ENCODE measurements around the gene TTBK2.
"Not testable (repeated sequence)": the region's sequence is repeated elsewhere in the genome, so short reads cannot be mapped to it uniquely, and the experiment has no call there.

The TTBK2 gene

DNA sequence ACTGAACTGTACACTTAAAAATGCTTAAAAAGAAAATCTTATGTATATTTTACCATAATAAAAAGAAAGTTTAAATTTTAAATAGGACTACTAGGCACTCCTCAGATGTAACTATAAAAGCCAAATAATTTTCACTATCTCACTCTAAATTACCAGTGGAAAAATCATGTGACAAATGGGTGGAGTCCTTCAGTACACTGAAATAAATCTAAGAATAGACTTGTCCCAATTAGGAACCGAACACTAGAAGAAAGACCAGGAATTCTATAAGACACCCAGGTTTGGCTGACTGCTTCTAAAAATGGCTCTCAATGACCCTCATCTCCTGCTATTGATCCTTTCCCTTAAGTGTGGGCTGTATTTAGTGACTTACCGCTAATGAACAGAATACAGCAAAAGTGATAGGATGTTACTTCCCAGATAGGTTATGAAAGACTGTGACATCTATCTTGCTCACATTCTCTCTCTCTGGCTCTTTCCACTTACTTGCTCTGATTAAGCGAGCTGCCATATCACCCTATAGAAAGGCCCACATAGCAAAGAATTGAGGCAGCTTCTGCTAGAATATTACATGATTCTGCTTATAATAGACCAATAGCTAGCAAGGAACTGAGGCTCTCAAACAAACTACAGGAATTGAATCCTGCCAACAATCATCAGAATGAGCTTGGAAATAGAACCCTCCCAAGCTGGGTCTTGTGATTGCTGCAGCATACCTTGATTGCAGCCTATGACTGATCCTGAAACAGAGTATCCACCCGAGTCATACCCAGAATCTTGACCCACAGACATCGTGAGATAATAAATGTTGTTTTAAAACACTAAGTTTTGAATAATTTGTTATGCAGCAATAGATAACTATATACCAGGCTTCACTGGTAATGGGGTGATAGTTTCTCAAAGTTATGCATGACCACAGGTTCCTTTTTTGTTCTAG lies 16.9 kb downstream of the TTBK2 start:
- no peak for DNase-seq

DNA sequence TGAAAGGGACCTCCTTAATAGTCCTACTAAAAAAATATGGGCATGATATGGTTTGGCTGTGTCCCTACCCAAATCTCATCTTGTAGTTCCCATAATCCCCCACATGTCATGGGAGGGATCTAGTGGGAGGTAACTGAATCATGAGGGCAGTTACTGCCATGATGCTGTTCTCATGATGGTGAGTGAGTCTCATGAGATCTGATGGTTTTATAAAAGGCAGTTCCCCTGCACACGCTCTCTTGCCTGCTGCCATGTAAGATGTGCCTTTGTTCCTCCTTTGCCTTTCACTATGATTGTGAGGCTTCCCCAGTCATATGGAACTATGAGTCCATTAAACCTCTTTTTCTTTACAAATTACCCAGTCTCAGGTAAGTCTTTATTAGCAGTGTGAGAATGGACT lies 26.7 kb downstream of the TTBK2 start:
- DNase-seq: not testable (repeated sequence)

DNA sequence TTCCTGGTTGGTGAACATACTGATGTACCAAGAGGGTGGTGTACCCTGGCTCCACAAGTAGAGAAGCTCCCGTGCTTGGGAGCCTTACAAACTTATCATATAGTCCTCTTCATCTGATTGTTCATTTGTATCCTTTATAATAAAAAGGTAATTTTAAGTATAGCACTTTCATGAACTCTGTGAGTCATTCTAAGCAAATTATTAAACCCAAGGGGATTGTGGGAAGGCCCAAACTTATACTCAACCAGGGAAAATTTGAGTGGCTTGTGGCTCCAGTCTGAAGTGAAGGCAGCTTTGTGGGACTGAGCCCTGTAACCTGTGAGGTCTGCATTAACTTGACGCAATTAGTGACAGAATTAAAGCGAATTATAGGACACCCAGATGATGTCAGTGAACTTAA lies 29.0 kb downstream of the TTBK2 start:
- no peak for DNase-seq

DNA sequence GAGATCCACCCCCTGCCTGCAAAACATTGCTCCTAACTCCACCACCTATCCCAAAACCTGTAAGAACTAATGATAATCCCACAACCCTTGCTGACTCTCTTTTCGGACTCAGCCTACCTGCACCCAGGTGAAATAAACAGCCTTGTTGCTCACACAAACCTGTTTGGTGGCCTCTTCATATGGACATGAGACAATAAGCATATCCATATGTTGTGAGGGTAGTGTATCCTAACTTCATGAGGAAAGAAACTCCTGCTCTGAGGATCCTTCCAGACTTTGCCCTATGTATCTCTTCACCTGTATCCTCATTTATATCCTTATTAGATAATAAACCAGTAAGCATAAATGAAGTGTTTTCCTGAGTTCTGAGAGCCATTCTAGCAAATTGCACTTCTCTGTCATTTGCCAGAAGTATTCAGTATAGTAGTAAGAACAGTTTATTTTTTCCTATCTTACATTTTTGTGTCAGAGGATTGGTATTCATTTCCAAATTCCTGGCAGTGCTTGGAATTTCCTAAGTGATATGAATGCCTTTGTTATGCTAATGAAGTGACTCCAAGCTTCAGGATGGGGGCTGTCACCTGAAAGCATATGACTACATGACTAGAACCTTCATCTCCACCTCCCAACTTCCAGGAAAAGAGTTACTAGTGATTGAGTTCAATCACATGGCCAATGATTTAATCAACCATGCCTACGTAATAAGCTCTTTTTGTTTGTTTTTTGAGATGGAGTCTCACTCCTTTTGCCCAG lies 30.2 kb downstream of the TTBK2 start:
- no peak for DNase-seq

DNA sequence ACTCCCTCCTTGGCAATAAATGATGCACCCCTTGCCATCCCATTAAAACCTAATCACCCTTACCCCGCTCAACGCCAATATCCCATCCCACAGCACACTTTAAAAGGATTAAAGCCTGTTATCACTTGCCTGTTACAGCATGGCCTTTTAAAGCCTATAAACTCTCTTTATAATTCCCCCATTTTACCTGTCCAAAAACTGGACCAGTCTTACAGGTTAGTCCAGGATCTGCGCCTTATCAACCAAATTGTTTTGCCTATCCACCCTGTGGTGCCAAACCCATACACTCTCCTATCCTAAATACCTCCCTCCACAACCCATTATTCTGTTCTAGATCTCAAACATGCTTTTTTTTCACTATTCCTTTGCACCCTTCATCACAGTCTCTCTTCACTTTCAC lies 33.2 kb downstream of the TTBK2 start:
- not testable (repeated sequence) for DNase-seq

DNA sequence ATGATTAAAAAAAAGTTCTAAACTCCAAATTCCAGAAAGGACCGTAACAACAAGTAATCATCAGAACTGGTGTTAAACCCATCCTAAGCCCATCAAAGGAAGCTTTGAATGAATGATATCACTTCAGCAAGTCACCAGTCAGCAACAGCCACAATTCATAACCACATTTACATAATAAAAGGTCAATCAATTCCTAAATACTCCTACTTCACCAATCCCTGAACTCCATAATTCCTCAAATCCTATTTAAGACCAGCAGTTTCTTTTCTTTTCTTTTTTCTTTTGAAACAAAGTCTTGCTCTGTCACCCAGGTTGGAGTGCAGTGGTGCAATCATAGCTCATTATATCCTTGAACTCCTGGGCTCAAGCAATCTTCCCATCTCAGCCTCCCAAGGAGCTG lies 40.5 kb downstream of the TTBK2 start:
- DNase-seq: no peak

DNA sequence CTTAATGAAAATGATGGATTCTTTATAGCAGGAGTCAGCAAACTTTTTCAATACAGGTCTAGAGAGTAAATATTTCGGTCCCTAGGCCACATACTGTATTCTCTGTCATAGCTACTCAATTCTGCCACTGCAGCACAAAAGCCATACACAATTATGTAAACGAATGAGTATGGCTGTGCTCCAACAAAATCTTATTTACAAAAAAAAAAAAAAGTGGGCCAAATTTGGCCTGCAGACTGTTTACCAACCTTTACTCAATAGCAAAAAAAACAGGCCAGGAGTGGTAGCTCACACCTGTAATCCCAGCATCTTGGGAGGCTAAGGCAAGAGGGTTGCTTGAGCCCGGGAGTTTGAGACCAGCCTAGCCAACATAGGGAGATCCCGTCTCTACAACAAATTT lies 41.1 kb downstream of the TTBK2 start:
- no peak for DNase-seq

DNA sequence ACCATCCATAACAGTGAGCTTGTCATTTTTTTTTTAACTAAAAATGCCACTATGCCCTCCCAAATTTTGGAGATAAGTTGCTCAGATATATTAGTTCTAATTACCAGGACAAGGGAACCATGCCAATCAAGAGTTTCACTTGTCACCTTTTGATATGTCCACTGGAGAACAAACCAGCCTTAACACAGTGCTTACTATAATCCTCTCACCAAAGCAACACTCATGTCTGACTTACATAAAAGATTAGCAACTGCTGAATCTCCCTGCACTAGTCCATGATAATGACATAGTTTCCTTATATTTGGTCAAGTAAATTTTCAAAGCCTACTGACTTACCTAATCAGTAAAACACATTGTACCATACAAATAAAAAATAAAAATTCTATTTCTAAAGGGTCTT lies 44.4 kb downstream of the TTBK2 start:
- no peak for DNase-seq

DNA sequence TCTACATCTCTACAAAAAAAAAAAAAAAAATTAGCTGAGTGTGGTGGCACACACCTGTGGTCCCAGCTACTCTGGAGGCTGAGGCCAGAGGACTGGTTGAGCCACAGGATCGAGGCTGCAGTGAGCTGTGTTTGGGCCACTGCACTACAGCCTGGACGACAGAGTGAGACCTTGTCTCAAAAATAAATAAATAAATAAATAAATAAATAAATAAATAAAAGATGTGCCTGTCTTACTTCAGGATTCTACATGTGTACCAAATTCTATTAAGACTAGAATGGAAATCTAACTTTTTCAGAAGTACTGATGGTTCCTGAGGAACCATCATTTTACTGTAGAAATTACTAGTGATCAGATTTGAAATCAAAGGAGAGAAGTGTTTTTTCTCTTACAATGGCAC lies 51.9 kb downstream of the TTBK2 start:
- DNase-seq: no peak

DNA sequence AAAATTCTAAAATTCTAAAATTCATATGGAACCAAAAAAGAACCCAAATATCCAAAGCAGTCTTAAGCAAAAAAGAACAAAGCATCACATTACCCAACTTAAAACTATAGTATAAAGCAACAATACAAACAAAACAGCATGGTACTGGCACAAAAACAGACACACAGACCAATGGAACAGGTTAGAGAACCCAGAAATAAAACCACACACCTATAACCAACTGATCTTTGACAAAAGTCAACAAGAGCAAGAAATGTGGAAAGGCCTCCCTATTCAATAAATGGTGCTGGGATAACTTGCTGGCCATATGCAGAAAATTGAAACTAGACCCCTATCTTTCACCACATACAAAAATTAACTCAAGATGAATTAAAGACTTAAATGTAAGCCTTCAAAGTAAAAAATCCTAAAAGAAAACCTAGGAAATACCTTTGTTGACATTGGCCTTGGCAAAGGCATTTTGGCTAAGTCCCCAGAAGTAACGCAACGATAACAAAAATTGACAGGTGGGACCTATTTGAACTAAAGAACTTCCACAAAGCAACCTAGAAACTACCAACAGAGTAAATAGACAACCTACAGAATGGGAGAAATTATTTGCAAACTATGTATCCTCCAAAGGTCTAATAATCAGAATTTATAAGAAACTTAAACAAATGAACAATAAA lies 56.9 kb downstream of the TTBK2 start:
- no peak for DNase-seq

DNA sequence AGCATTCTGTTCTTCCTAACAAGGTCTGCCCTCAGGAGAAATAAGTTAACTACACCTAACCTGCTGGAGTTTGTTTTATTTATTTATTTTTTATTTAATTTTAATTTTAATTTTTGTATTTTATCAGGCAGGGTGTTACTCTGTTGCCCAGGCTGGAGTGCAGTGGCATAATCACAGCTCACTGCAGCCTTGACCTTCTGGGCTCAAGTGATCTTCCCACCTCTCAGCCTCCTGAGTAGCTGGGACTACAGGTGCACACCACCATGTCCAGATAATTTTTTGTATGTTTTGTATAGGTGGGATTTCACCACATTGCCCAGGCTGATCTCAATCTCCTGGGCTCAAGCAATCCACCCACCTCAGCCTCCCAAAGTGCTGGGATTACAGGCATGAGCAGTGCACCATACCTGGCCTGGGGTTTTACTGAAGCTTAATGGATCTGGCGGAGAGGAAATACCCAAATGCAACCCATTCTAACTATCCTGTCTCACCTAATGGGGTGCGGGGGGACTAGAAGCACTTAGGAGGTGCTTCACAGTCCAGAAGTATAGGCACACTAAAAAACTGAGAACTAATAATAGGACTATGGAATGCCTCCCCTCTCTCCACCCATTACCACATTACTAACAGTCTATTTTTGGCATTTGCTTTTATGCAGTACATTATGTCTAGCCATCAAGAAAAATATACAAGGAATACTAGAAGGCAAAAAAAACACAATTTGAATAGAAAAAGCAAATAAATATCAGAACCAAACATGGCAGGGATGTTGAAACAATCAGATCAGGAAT lies 61.4 kb downstream of the TTBK2 start:
- no peak for DNase-seq

DNA sequence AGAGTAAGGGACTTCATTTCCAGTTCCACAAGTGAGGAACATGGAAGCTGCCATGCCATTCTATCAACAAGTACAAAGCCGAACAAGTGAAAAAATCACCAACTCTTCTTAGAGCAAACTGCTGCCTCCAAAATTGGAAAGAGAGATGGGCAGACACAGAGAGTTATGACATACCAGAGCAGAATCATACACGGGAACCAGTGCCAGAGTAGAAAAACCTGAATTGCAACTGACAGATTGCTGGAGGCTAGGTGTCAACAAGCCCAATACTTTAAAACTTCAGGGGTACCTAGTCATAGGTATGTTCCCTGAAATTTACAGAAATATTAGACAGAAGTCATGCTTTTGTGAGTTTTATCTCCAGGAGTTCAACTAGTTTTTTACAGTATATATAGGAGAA lies 62.0 kb downstream of the TTBK2 start:
- DNase-seq: no peak

DNA sequence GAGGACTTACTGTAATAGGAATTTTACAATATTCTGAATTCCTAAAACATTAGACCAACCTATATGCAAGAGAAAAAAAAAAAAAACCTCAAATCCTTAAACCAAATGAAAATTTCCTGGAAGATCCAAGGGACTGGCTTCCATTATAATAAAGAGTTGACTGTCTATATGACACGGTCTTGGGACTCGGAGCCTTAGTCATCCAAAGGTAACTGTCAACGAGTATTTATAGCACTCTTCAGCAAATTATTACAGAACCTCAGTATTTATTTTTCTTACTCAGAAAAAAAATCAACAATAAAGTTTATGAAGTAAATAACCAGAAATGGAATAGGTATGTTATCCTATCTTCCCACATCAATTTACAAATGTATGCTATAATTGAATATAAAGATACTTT lies 66.0 kb downstream of the TTBK2 start:
- DNase-seq: no peak

DNA sequence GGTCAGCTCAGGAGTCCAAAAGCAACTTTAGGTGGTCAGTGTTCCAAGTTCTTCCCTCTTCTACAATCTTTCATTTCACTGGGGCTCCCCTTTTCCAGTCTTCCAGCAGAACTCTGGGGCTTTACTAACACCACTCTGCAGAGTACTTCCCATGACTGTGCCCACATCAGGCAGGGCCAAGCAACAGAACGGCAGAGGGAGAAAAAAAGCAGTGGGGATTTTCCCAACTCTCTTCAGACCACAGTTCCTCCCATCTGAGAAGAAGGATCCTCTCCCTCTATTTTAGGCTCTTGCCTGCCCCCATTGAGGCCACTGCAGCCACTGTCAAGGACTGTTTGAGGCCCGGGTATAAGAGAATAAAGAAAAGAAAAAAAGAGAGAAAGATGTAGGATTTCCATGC lies 70.7 kb downstream of the TTBK2 start:
- peak; percentile 51 for DNase-seq

DNA sequence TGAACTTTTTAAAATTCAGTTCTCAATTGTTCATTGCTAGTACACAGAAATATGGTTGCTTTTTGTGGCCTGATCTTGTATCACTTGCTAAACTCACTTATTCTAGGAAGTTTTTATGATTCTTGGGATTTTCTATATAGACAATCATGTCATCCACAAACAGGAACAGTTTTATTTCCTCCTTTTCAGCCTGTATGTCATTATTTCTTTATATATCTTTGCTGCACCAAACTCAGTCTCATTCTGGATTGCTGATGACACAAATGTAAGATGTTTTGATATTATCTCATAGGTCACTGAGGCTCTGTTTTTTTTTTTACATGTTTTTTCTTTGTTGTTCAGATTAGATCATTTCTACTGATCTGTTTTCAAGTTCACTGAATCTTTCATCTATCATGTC lies 71.7 kb downstream of the TTBK2 start:
- DNase-seq: peak; percentile 56

DNA sequence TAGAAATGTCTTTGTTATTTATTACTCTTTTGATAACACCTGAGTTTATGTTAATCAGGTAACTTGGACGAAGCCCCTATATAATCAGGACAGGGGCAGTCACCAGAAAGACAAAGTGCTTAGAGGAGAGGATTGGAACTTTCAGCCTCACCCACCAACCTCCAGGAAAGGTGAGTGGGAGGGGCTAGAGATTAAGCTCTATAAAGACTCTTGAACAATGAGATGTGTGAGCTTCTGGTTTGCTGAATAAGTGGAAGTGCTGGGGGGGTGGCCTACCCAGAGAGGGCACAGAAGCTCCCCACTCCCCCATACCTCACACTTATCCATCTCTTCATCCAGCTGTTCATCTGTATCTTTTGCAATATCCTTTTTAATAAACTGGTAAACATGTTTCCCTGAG lies 73.9 kb downstream of the TTBK2 start:
- DNase-seq: no peak

DNA sequence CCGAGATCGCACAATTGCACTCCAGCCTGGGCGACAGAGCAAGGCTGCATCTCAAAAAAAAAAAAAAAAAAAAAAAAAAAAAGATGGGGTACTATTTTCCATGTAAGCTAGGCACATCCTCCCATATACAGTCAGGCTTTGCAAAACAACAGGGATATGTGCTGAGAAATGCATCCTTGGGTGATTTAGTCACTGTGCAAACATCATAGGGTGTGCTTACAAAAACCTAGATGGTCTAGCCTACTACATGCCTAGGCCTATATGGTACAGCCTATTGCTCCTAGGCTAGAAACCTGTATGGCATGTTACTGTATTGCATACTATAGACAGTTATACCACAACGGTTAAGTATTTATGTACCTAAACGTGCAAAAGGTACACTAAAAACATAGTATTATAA lies 75.0 kb downstream of the TTBK2 start:
- no peak for DNase-seq

DNA sequence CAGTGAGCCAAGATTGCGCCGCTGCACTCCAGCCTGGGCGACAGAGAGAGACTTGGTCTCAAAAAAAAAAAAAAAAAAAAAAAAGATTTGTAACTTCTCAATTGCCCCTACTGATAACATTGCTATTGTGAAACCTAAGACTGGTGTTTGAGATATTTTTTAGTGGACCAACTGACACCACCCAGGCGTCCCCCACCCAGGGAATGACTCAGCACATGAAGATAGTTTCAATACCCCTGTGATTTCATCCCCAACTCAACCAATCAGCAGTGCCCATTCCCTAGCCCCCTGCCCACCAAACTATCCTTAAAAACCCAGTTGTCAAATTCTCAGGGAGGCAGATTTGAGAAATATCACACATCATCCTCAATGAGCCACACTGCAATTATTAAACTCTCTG lies 76.9 kb downstream of the TTBK2 start:
- DNase-seq: no peak

DNA sequence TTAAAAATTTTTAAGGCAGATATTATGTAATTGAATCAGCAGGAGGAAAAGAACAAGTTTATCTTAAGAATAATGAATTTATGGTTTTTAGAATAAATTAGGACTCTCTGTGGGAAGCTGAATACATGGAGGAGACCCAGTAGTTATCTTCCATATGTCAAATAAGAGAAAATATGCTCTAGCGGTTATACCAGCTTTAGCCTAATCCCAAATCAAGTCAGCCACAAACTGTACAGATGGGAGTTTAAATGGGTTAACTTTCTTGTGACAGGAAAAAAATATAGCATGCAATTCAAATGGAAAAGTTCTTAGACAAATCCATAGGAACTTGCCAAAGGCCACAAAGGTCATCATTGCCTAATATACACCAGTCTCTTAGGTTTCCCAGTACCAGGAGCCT lies 84.3 kb downstream of the TTBK2 start:
- DNase-seq: no peak

DNA sequence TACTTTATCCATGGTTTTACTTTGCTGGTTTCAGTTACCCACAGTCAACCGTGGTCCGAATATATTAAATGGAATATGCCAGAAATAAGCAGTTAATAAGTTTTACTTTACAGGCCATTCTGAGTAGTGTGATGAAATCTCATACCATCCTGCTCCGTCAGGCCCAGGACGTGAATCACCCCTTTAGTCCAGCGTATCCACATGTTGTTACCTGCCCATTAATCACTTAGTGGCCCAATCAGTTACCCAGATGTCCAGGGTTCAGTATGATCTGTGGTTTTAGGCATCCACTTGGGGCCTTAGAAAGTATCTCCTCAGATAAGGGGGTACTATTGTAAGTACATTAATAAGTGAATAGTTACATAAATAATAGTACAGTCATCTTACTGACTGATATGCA lies 88.0 kb downstream of the TTBK2 start:
- DNase-seq: no peak

DNA sequence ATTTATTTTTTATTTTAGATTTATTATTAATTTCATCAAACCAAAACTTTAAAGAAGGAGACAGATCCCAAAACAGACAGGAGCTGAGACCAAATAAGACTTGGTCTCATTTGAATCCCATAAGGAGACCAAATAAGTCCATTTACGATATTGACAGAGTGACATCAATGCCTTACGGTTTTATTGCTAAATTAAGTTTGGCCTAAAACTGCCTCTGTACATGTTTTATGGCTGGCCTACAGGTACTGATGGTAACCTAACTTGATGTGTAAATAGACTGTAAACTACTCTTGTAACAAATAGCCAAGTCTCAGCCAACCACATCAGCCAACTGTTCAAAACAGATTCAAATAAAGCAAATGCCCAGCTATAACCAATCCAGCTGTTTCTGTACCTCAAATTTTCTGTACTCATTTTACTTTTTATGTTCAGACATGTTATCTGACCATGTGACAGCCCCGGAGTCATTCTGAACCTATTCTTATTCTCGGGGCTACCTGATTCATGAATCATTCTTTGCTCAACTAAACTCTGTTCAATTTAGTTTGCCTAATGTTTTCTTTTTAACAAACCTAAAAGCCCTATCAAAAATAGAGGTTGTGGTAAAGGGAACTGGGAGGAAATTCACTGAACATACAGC lies 94.2 kb downstream of the TTBK2 start:
- DNase-seq: no peak

DNA sequence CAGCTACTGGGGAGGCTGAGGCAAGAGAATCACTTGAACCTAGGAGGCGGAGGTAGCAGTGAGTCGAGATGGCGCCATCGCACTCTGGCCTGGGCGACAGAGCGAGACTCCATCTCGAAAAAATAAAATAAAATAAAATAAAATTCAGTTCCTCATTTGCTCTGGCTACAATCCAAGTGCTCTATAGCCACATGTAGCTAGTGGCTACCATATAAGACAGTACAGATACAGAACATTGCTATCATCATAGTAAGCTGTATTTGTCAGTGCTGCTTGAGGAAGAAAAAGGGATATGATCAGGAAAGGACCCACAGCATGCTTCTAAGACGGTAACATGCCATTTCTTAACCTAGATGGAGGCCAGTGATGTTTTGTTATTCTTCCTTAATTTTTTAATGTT lies 95.0 kb downstream of the TTBK2 start:
- no peak for DNase-seq

Measured in suppressor macrophage treated with lipopolysaccharide for 4 hours (primary cell).